Measurements from ENCODE around the gene NDUFS6. TPM values are rescaled to one million over a fixed set of nuclear protein-coding genes. Genes with fewer than 3 reads are reported as not detected.

Gene NDUFS6
- total and polyA plus RNA-seq, 2 donors (not counting 1 experiment from before 2014, with no cell fraction given) = 21.8 to 68.5 TPM

DNA sequence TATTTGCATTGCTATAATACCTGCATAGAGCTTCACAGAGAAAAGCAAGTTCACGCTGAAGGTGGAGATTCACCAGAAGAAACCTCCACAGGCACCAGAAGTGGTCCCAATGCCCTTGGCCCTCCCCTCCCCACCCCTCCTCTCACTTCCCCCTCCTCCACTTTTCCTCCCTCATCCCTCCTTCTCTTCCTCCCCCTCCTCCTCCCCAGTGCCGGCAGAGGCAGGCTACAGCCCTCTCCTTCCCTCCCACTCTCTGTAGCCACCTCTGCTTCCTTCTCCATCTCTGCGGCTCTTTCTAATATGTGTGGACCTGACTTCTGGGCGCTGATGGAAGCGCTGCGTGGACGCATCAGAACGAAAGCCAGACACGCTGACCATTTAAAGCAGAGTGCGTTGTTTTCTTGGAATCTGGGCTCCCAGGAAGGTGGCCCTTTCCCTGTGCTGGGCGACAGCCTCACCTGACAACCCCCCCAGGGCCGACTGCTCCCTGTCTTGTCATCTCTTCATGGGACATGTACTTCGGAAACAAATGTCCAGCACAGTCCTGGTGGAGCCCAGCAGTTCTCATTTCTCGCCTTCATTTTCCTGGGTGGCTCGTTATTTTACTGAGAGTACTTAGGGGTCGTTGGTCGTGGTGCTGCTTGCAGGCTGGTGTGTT, 29.5 kb downstream of the NDUFS6 start:
- no peak overlapping the region for H3K4me2 ChIP-seq (ENCODE audit: extremely low read depth, insufficient read depth, low read length)
- H3K27me3 ChIP-seq (ENCODE audit: control insufficient read depth, insufficient read depth, low read length) = peaks cover 4% of the 10 kb centered on the region
- H2AFZ ChIP-seq (ENCODE audit: low read length) = no peak overlapping the region
- no peaks in the 10 kb centered on the region for H4K20me1 ChIP-seq (ENCODE audit: control insufficient read depth, extremely low read depth, insufficient read depth, low read length)
- no peaks in the 10 kb centered on the region for H3K4me1 ChIP-seq (ENCODE audit: control insufficient read depth, extremely low read depth, insufficient read depth, low read length)
- no peaks in the 10 kb centered on the region for H3K9me3 ChIP-seq (ENCODE audit: control insufficient read depth, insufficient read depth, low read depth, low read length)
- H3K4me3 ChIP-seq (replicated peaks in 1 of 4; ENCODE audit: control extremely low read depth in 1 of 4, insufficient read depth in 1 of 4, low read depth in 3 of 4, low read length in 4 of 4) = no peak overlapping the region
- TF ChIP-seq EZH2 (IDR thresholded peaks at IDR 0.05; ENCODE audit: low read length, missing control alignments) = no peak
- TF ChIP-seq, protein P1, sequence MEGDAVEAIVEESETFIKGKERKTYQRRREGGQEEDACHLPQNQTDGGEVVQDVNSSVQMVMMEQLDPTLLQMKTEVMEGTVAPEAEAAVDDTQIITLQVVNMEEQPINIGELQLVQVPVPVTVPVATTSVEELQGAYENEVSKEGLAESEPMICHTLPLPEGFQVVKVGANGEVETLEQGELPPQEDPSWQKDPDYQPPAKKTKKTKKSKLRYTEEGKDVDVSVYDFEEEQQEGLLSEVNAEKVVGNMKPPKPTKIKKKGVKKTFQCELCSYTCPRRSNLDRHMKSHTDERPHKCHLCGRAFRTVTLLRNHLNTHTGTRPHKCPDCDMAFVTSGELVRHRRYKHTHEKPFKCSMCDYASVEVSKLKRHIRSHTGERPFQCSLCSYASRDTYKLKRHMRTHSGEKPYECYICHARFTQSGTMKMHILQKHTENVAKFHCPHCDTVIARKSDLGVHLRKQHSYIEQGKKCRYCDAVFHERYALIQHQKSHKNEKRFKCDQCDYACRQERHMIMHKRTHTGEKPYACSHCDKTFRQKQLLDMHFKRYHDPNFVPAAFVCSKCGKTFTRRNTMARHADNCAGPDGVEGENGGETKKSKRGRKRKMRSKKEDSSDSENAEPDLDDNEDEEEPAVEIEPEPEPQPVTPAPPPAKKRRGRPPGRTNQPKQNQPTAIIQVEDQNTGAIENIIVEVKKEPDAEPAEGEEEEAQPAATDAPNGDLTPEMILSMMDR (conservative IDR thresholded peaks at IDR 0.05 in 1 of 2, IDR thresholded peaks at IDR 0.05 in 1 of 2; ENCODE audit: low read depth in 1 of 2, low read length in 2 of 2) = no peak
- H3K79me2 ChIP-seq (ENCODE audit: control insufficient read depth, insufficient read depth, low read length) = no peaks in the 10 kb centered on the region
- H3K9ac ChIP-seq (ENCODE audit: insufficient read depth, low read length) = no peak overlapping the region
- DNase-seq (ENCODE audit: low read depth in 2 of 2) = no peak
- H3K27ac ChIP-seq (ENCODE audit: insufficient read depth, low read length) = no peak overlapping the region
- no peaks in the 10 kb centered on the region for H3K36me3 ChIP-seq (ENCODE audit: control insufficient read depth, insufficient read depth, low read length)

DNA sequence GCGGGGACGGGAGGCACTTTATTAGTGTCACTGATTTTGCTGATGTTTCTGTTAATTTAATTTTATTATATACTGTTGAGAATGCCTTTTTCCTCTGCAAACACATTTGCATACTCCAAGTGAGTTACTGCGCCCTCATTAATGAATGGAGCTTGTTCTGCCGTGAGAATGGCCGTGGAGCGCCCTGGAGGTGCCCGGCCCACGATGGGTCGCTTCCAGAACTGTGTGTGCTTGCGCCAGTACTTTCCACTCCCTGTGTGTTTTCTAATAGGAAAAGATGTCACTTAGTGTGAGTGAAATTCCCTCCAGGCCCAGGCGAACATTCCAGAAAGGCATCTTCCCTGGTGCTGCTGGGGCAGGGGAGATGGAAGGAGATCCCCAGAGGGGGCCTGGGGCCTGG, 30.1 kb downstream of the NDUFS6 start:
- Histone ChIP-seq H3K79me2 (ENCODE audit: control insufficient read depth, insufficient read depth, low read length) (no peaks in the 10 kb centered on the region), H3K27me3 (ENCODE audit: control insufficient read depth, insufficient read depth, low read length) (peaks cover 4% of the 10 kb centered on the region), H3K27ac (ENCODE audit: insufficient read depth, low read length) (no peak overlapping the region), H2AFZ (ENCODE audit: low read length) (no peak overlapping the region), H3K4me3 (replicated peaks in 1 of 4; ENCODE audit: control extremely low read depth in 1 of 4, insufficient read depth in 1 of 4, low read depth in 3 of 4, low read length in 4 of 4) (no peak overlapping the region), H3K9me3 (ENCODE audit: control insufficient read depth, insufficient read depth, low read depth, low read length) (no peaks in the 10 kb centered on the region), H4K20me1 (ENCODE audit: control insufficient read depth, extremely low read depth, insufficient read depth, low read length) (no peaks in the 10 kb centered on the region), H3K36me3 (ENCODE audit: control insufficient read depth, insufficient read depth, low read length) (no peaks in the 10 kb centered on the region), H3K9ac (ENCODE audit: insufficient read depth, low read length) (no peak overlapping the region), H3K4me2 (ENCODE audit: extremely low read depth, insufficient read depth, low read length) (no peak overlapping the region), H3K4me1 (ENCODE audit: control insufficient read depth, extremely low read depth, insufficient read depth, low read length) (no peaks in the 10 kb centered on the region)
- TF ChIP-seq EZH2 (IDR thresholded peaks at IDR 0.05; ENCODE audit: low read length, missing control alignments) = no peak
- TF ChIP-seq, protein P1 (conservative IDR thresholded peaks at IDR 0.05 in 1 of 2, IDR thresholded peaks at IDR 0.05 in 1 of 2; ENCODE audit: low read depth in 1 of 2, low read length in 2 of 2) = no peak
- DNase-seq (ENCODE audit: low read depth in 2 of 2) = no peak

DNA sequence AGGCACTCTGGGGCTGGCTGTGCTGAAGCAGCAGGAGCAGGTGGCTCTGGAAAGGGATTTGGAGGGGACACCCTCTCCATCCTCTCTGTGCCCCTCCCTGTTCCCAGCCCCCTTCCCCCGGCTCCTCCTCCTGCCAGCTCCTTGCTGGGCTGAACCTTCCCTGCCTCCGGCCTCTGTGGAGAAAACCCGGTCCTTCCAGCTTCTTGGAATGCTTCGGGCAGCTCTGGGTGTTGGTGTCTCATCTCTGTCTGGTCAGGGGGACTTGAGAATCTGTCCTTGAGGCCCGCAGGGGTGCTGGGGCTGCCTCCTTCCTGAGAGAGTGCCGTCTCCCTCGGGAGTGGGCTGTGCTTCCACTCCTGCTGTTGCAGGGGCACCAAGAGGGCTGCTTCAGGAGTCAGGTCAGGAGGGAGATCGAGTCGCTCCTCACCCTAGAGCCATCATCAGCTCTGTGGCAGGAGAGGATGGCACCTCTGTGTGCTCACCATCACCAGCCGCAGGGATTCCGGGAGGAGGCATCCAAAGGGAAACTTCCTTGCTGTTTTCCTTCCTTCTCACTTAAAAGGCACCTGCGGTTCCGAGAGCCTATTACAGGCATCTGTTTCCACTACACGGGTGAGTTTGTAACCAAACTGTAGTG, 30.6 kb downstream of the NDUFS6 start:
- no peak overlapping the region for H3K4me2 ChIP-seq (ENCODE audit: extremely low read depth, insufficient read depth, low read length)
- no peaks in the 10 kb centered on the region for H3K79me2 ChIP-seq (ENCODE audit: control insufficient read depth, insufficient read depth, low read length)
- TF ChIP-seq EZH2 (IDR thresholded peaks at IDR 0.05; ENCODE audit: low read length, missing control alignments) = no peak
- H3K4me3 ChIP-seq (replicated peaks in 1 of 4; ENCODE audit: control extremely low read depth in 1 of 4, insufficient read depth in 1 of 4, low read depth in 3 of 4, low read length in 4 of 4) = no peak overlapping the region
- no peak overlapping the region for H2AFZ ChIP-seq (ENCODE audit: low read length)
- H3K36me3 ChIP-seq (ENCODE audit: control insufficient read depth, insufficient read depth, low read length) = no peaks in the 10 kb centered on the region
- H3K27ac ChIP-seq (ENCODE audit: insufficient read depth, low read length) = no peak overlapping the region
- peaks cover 4% of the 10 kb centered on the region for H3K27me3 ChIP-seq (ENCODE audit: control insufficient read depth, insufficient read depth, low read length)
- H3K9me3 ChIP-seq (ENCODE audit: control insufficient read depth, insufficient read depth, low read depth, low read length) = no peaks in the 10 kb centered on the region
- H3K9ac ChIP-seq (ENCODE audit: insufficient read depth, low read length) = no peak overlapping the region
- H4K20me1 ChIP-seq (ENCODE audit: control insufficient read depth, extremely low read depth, insufficient read depth, low read length) = no peaks in the 10 kb centered on the region
- H3K4me1 ChIP-seq (ENCODE audit: control insufficient read depth, extremely low read depth, insufficient read depth, low read length) = no peaks in the 10 kb centered on the region
- DNase-seq (ENCODE audit: low read depth in 2 of 2) = no peak

Measured in fibroblast of lung (primary cell).